Suprapubic skin (tissue), 4 donors: ENCODE data around the gene DISC1.

Experiments used
- CTCF ChIP-seq, 2 donors: fragments of 200-600 bp in 1 of 2; fragments of 450-650 bp in 1 of 2; sonication (generic) in 1 of 2; IDR thresholded peaks; one replicate each; pipeline ENCODE4 v1.5.1; 2016 to 2019; ENCODE audit warnings: antibody characterized with exemption in 2 of 2, mild to moderate bottlenecking in 1 of 2, moderate library complexity in 1 of 2
- POLR2A ChIP-seq, 2 donors: fragments of 450-650 bp; IDR thresholded peaks; one replicate each; pipeline ENCODE4 v1.6.1; 2017; ENCODE audit warnings: antibody characterized with exemption in 2 of 2, mild to moderate bottlenecking in 2 of 2, moderate library complexity in 2 of 2
- POLR2AphosphoS5 ChIP-seq, 3 donors: sonication (generic); formaldehyde crosslinking; IDR thresholded peaks; one replicate each; pipeline ENCODE4 v1.6.1; 2017; ENCODE audit warnings: antibody characterized with exemption in 3 of 3

- TF ChIP-seq CTCF (IDR thresholded peaks at IDR 0.05) (no peak), POLR2A (IDR thresholded peaks at IDR 0.05) (no peak), POLR2AphosphoS5 (IDR thresholded peaks at IDR 0.05) (no peak)
Measured at GRCh38 chr1:231757101-231757404, 130.5 kb downstream of the DISC1 start.
